NCI-H1694 treated with DMSO at 0.1 percent for 48 hours (cell line): ENCODE measurements around the gene HCFC1.

Source experiments
- DNase-seq: peaks from one replicate; lab custom pipeline; 2025; lab: John Stamatoyannopoulos, UW

HCFC1 gene

DNA sequence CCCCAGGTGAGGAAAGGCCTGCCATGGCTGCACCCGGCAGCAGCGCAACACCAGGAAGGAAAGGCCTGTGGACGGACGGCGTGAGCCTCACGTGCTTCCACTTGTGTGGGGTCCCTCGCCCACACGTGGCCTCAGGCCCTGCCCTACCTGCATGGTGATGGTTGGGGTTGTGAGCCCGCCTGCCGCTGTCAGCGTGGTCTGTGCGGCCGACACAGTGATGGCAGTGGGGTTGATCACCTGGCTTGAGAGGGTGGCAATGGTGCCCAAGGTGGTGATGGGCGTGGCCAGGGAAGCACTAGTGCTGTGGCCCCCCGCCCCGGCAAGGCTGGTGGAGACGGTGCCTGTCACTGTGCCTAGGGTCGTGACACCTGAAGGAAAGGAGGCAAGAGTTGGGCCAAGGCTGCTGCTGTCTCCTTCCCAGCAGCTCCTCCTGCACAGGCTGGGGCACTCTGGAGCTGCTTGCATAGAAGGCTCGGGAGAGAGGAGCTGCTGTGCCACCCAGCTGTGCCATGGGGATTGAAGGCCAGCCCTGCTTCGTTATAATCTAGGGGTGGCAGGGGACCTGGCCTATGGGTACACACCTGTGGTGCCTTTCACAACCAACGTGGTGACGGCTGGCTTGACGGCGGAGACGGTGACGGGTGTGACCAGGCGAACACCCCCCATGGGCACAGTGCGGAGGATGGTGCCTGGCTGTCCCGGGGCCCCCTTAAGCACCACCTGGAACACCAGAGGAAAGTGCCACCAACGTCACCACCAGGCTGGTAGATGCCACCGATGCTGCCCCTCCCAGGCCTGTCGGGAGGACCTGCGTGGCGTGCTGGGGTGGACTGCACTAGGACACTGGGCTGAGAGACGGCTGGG lies 15.3 kb downstream of the HCFC1 start:
- DNase-seq = no peak

DNA sequence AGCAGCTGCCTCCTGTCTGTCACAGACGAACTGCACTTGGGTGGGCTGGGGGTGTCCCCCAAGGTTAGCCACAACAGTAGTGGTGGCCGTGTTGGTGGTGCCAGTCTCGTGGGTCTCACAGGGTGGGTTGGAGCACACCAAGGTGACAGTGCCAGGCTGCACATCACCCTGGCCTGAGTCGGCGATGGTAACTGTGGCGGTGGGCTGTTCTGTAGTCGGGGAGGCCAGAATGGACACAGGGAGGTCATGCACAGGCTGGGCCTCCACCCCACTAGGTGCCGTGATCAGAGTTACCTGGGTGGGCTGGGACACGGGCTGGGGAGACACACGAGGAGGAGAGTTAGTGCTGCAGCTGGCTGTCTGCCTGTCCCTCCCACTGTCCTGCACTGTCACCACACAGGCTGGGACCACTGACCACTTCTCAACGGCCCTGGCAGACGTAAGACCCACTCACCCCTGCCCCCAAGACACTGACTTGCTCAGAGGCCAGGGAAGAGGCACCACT lies 16.3 kb downstream of the HCFC1 start:
- no peak for DNase-seq

DNA sequence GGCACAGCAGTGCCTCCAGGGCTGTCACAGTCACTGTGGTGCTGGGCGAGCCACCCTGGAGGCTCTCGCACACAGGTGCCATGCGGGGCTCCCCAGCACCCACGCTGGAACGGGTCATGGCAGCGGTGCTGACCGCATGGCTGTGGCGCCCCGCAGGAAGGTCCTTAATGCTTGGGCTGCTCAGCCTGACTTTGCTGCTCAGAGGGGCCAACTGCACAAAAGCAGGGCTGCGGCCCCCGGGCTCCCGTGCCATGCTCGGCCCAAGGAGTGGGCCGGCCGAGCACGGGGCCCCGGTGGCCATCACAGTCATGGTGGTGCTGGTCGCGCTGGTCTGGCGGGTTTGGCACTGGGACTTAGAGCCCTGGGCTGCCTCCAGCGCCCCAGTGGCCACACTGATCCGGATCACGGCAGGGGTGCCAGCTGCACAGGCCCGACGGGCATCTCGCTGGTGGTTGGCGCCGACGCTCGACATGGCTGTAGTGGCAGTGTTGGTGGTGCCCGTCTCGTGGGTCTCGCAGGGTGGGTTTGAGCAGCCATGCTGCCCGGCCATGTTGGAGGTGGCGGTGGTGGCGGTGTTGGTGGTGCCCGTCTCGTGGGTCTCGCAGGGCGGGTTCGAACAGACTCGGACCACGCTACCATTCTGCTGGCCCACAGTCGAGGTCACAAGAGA lies 16.9 kb downstream of the HCFC1 start:
- no peak for DNase-seq

DNA sequence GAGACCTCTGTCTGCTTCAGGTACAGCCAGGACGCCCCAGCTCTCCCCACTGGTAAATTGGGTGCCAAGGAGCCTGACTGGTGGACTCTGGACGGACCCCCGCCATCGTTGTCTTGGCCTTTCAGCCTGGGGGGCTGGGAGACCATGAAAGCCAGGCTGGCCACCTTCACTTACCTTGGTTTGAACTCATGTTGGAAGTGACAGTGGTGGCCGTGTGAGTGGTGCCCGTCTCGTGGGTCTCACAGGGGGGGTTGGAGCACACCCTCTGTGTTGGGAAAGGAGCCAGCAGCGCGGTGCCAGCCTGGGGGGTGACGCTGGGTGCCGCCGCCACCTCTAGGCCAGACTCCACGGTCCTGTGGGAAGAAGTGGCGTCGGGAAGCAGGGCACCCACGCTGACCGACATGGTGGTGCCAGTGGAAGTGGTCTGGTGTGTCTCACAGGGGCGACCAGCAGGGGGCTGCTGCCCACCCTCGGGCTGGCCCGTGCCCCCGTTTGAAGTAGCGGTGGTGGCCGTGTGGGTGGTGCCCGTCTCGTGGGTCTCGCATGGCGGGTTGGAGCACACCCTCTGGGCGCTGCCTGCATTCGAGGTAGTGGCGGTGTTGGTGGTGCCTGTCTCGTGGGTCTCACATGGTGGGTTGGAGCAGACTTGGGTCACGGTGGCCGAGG lies 17.6 kb downstream of the HCFC1 start:
- DNase-seq = no peak

DNA sequence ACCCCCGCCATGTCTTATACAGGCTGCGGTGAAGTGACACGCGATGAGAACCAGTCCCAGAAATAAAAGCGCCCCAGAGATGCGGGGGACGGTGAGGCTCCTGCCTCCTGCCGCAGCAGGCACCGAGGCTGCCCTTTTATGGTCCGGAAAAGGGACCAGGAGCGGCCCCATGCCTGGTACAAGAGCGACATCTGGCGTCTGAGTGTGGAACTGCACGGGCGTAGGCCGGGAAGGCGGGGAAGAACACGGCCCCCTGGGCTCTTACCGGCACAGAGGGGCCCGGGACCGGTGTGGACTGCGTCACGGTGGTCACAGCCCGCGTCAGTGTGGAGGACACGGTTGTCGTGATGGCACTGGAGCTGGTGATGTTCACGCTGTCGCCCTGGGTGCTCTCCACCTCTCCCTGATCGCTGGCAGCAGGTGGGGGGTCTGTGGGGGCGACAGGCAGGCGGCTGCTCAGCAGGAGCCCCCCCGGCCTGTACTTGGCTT lies 18.2 kb downstream of the HCFC1 start:
- peak; percentile 53 for DNase-seq

DNA sequence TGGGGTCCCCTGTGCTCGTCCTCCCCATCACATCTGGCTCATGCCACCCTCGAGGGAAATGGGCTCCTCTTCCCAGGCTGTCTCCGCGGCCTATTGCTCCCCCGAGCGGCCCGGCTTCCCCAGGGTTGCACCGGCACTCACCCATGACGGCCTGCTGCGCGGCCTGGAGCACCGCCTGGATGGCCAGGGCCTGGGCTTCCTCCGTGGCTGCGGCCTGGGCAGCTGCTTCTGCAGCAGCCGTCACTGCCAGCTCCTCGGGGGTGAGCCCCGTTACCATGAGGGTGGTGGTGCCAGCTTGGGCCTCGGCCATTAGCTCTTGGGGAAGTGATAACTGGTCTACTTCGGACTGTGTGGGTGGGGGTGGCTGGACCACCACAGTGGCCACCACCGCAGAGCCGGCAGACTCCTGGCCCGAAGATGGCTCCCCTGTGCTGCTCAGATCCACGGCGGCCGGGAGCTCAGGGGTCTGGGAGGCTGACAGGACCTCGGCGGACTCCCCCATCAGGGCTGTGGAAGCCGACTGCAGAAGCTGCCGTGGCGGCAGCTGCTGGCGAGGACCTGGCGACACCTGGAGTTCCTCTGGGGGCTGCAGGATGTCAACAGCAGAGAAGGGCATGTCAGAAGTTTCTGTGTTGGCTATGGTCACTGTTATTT lies 19.1 kb downstream of the HCFC1 start:
- no peak for DNase-seq

DNA sequence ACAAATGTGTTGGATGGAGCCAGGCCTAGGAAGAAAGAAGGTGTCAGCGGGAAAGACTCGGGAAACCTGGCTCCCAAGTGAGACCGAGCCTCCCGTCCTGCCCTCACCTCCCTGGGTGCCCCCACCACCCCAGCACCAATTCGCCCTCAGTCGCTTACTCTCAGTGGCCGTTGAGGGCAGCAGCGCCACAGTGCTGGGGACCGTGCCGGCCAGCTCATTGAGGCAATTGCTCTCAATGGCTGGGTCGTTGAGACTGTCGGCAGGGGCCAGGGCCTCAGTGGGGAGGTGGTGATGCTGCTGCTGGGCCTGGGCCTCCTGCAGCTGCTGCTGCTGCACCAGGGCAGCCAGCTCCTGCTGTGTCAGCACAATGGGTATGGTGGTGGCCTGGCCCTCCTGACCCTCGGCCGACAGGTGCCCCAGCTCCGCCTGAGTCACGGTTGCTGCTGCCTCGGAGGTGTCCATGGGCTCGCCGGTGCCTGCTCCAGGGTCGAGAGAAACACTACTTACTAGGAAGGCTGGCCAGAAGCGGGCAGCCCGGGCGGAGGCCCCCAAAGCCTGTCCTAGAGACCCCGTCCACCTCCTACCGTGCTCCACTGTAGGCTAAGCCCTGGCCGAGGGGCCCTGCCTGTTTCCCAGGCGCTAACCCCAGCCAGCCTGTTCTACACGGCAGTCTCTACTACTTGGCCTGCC lies 19.8 kb downstream of the HCFC1 start:
- DNase-seq = no peak

DNA sequence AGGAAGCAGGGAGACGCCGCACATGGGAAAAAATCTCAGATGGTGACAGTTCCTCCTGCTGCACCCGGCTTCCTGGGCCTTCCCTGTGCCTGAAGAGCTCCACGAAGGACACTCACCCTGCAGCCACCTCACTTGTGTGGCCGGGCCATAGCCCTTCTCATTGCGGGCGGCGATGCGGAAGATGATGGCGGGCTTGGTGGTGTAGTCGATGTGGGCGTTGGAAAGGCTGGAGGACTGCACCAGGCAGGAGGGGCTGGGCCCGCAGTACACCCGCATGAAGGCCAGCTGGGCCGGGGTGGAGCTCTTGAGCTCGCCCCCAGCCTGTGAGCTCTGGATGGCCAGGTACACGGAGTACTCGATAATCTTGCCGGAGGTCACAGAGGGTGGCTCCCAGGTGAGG lies 21.5 kb downstream of the HCFC1 start:
- no peak for DNase-seq

DNA sequence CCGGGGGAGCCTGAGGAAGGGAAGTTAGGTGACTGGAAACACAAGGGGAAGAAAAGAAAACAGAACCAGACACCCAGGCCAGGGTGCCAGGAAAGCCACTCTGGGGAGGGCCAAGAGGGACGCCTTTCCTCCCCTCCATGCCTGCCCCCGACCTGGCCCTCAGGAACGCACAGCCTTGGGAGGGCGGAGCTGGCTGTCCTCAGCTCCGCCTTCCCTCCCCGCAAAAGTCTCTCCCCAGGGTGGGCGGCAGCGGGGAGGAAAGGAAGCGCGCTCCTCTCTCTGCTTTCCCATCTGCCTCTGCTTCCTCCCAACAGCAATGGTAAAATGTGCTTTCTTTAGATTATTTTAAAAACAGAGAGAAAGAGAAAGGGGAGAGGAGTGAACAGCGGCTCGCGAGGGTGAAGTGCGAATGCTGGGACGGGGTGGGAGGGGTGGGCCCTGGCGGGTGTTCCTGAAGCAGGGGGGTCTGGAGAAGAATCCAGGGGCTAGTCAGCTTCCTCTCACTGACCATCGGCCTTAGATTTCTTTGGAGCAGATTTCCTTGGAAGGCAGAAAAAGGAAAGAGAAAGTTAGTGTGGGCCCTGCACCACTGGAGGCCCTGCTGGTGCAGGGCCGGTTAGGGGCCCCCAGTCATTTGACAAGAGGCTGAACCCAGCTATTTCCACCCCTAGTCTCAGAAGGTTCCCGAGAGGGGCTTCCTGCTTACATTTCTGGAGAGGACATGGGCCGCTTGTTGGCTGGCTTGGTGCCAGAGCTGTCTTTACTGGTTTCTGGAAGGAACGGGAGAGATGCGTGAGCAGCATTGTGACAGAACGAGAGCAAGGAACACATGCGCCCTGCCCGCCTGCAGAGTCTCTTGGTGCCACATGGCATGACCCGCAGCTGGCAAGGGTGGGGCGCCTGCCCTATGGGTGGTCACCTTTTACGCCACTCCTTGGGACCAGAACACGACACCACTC lies 22.5 kb downstream of the HCFC1 start:
- DNase-seq = no peak

DNA sequence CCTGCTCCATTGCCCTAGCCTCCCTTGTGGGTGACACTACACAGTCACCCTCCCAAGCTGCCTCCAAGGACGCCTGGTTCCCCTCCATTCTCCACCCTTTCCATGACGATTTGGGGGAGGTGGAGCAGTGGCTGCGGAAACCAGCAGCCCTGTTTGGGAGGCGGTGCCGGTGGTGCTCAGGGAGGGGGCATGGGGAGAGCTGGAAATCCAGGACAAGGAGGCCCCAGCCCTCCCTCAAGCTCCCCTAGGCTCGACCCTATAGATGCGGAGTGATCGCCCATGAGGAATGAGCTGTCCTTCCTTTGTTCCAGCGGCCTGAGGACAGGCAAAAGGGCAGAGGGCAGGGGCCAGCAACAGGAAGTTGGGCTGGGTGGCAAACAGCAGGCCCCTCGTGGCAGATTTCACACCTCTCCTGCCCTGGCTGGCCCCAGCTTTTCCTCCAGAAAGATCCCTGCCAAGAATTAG lies 23.6 kb downstream of the HCFC1 start:
- no peak for DNase-seq

DNA sequence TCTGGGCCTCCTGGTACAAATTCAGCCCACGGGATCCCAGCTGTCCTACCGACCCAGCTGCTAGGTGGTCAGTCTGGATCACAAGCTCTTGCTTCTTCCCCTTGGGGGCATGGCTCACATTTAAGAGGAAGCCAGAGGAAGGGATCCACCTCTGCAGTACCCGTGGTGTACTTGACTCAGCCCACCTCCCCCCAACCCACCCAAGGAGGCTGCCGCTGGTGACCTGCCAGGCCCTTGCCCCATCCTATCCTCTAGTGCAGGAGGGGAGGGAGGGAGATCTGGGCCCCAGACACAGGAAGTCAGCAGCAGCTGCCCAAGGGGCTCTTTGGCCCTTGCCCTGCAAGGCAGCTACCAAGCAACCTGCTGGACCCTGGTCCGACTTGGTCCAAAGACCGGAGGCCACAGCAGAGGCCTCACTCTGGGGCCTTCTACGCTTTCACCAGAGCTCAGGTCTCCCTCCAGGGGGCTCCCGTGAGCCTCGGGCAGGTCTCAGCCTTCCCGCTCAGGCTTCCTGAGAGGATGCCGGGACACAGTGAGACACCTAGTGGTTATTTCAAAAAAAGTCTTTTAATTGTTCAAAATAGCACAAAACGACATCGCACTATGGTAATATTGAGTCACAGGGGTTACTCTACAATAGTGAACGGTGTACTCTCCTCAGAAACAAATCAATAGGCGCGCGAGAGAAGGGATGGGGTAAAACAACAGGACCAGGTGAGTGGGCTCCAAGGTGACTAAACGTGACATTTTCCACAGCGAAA lies 24.4 kb downstream of the HCFC1 start:
- peak; percentile 76 for DNase-seq

DNA sequence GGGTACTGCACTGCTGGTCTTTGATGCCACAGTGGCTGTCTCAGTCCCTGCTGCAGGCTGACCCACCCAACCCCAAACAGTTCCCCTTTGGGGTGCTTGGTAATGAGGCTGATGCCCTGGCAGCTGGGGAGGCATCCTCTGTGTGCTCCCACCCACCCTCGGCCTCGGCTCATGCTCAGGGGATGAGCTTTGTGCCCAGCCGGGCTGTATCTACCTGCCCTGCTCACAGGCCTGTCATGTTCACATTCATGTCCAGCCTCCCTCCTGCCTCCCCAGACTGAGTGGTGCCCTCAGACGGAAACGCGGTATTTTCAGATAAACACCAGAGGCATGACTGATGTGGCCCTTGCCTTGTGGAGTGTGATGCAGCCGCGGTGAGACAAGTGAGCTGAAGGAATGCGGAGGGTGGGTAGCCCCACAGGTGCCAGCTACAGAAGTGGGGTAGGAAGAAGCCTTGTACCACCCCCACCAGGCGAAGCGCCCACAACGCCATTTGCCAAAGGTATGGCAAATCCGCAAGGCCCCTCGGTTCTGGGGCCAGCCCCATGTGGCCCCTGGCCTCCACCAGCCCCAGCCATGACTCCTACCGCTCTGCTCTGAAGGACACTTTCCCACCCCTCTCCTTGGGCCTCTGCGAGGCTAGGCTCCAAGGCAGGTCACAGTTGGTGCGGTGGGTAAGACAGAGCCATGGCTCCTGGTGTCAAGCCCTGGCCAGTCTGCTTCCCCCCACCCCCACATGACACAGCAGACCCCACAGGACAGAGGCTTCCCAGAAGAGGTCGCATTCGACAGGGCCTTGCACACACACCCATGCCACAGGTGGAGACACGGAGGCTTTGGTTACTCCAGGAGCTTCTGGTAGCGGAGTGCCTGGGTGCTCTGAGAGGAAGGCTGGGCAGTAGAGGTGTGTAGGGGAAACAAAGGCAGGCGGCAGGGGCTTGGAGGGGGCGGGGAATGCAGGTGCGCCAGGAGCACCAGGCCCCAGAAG lies 25.4 kb downstream of the HCFC1 start:
- DNase-seq = no peak

DNA sequence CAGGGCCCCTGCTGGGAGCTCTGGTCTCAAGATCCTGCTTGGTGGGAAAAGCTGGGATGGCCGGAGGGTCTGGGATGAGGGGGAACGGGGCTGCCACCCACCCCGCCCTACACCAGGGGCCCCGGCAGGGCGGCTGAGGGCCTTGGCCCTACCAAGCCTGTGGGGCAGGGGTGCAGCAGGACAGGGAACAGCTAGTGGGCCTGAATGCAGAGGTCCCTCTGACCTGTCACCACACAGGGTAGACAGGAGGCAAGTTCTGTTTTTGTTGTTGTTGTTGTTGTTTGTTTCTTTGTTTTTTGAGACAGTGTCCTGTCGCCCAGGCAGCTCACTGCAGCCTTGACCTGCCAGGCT lies 26.8 kb downstream of the HCFC1 start:
- no peak for DNase-seq

DNA sequence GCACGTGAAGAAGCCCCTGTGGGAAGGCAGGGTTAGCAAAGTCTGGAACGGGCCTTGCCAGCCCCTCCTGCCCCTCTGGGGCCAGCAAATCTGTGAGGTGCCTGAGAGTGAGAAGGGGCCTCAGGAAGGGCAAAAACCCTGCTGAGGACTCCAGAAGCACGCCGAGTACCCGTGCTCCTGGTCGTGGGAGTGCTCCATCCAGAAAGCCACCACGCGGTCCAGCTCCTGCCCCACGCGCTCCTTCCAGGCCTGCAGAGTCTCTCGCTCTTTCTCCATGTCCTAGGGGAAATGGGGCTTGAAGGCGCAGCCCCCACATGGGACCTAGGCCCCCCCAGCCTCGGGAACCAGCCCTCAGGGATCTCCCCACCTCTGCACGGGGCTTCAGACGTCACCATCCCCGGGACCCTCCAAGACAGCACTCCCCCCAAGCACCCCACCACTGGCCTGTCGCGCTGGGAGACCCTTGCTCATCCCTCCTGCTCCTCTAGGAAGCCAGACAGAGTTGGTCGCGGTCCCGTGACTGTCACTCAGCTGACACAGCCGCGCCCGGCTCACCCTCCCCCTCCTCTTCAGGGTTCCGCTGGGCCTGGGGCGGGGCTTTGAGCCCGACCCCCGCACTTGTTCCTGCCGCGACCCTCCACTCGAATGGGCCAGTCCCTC lies 27.3 kb downstream of the HCFC1 start, which contains the start of gene RENBP:
Gene RENBP, minus strand, starts transcription at position 504 of the 660 bp plus-strand sequence. Its CDS starts 33 bp downstream, at position 471.
- no peak for DNase-seq

DNA sequence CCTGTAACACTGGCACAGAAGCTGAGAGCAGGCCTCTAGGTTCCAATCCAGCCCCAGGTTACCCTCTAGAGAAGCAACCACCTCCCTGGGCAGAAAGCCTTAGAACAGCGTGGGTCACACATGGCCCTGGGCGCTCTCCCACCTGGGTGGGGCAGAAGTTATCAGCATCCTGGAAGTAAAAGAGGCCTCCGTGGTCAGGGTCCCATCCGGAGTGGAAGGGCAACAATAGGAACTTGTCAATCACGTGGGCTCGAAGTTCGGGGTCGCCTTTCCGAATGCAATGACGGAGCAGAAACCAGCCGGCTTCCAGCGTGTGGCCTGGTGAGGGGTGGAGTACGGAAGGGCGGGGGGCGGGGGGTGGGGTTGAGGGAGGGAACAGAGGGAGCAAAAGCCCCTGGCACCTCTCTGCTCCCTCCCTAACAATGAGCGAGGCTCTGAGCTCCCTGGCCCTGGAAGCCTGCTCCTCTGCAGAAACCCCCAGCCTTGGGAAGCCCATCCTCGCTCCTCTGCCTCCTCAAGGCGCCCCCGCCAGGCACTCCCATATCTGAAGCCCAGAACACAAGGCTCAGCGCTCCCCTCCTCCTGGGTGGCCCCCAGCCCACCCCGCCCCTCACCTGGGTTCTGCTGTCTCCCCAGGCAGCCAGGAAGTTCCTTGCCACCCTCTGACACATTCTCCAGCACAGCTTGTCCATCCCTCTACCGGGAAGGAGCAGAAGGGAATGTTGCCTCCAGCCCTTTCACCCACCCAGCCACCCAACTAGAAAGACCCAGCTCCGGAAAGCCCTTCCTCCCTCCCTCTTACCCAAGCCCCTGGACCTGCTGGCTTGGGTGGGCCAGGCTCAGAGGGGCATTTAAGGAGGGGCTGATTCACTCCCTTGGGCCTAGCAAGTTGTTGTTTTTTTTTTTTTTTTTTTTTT lies 30.0 kb downstream of the HCFC1 start:
- no peak for DNase-seq

DNA sequence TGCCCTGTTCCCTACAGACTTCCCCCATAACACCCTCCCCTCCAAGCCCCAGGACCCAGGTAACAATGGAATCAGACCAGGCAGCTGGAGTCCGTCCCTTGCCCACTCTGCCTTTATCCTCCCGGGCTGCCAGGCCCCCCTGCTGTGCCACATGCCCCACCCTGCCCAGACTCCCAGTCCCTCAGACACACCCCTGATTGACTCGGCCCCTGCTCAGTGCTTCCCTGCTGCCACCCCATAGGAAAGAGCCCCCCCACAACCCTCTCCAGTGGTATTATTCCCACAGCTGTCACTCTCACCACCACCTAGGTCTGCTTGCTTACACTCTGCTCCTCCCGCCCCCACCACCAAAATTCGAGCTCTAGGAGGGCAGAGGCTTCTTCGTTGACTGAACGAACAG lies 32.0 kb downstream of the HCFC1 start:
- no peak for DNase-seq
